ENCODE measurements around the gene INO80E. TPM values are rescaled to one million over a fixed set of nuclear protein-coding genes. Genes with fewer than 3 reads are reported as not detected.

INO80E gene
- total RNA-seq, 1 experiment from 2014 or later, result 97.4 TPM

Other genes starting within 250 kb of the INO80E start
- gene ZG16, start 218.0 kb upstream of the INO80E start, total RNA-seq (2014; rRNA removed; shearing (Covaris generic); ENCODE audit: low replicate concordance), result not detected in 2 replicates
- gene KIF22, start 205.5 kb upstream of the INO80E start, total RNA-seq (2014; rRNA removed; shearing (Covaris generic); ENCODE audit: low replicate concordance), result 74.9 and 134 TPM in 2 replicates
- 331 and 420 TPM in 2 replicates for gene MAZ, start 189.7 kb upstream of the INO80E start, total RNA-seq (2014; rRNA removed; shearing (Covaris generic); ENCODE audit: low replicate concordance)
- not detected in 2 replicates for gene PRRT2, start 184.0 kb upstream of the INO80E start, total RNA-seq (2014; rRNA removed; shearing (Covaris generic); ENCODE audit: low replicate concordance)
- gene PAGR1, start 180.1 kb upstream of the INO80E start, total RNA-seq (2014; rRNA removed; shearing (Covaris generic); ENCODE audit: low replicate concordance), result 90.0 and 113 TPM in 2 replicates
- 77.1 and 147 TPM in 2 replicates for gene MVP, start 175.8 kb upstream of the INO80E start, total RNA-seq (2014; rRNA removed; shearing (Covaris generic); ENCODE audit: low replicate concordance)
- 64.9 and 78.6 TPM in 2 replicates for gene CDIPT, start 133.0 kb upstream of the INO80E start, total RNA-seq (2014; rRNA removed; shearing (Covaris generic); ENCODE audit: low replicate concordance)
- gene SEZ6L2, start 96.7 kb upstream of the INO80E start, total RNA-seq (2014; rRNA removed; shearing (Covaris generic); ENCODE audit: low replicate concordance), result 18.0 and 28.5 TPM in 2 replicates
- 48.3 and 73.0 TPM in 2 replicates for gene ASPHD1, start 95.8 kb upstream of the INO80E start, total RNA-seq (2014; rRNA removed; shearing (Covaris generic); ENCODE audit: low replicate concordance)
- 5.1 and 7.6 TPM in 2 replicates for gene KCTD13, start 70.0 kb upstream of the INO80E start, total RNA-seq (2014; rRNA removed; shearing (Covaris generic); ENCODE audit: low replicate concordance)
- 96.9 and 121 TPM in 2 replicates for gene TMEM219, start 34.2 kb upstream of the INO80E start, total RNA-seq (2014; rRNA removed; shearing (Covaris generic); ENCODE audit: low replicate concordance)
- gene TAOK2, start 22.4 kb upstream of the INO80E start, total RNA-seq (2014; rRNA removed; shearing (Covaris generic); ENCODE audit: low replicate concordance), result 41.3 and 59.4 TPM in 2 replicates
- 6.5 and 25.9 TPM in 2 replicates for gene HIRIP3, start 624 bp upstream of the INO80E start, total RNA-seq (2014; rRNA removed; shearing (Covaris generic); ENCODE audit: low replicate concordance)
- gene DOC2A, start 14.8 kb downstream of the INO80E start, total RNA-seq (2014; rRNA removed; shearing (Covaris generic); ENCODE audit: low replicate concordance), result not detected in 2 replicates
- not detected in 2 replicates for gene C16orf92, start 27.0 kb downstream of the INO80E start, total RNA-seq (2014; rRNA removed; shearing (Covaris generic); ENCODE audit: low replicate concordance)
- 0.20 TPM in 1 of 2 replicates, not detected in the other for gene TLCD3B, start 35.0 kb downstream of the INO80E start, total RNA-seq (2014; rRNA removed; shearing (Covaris generic); ENCODE audit: low replicate concordance)
- gene ALDOA, start 69.5 kb downstream of the INO80E start, total RNA-seq (2014; rRNA removed; shearing (Covaris generic); ENCODE audit: low replicate concordance), result 911 and 1,101 TPM in 2 replicates
- gene PPP4C, start 79.8 kb downstream of the INO80E start, total RNA-seq (2014; rRNA removed; shearing (Covaris generic); ENCODE audit: low replicate concordance), result 127 and 193 TPM in 2 replicates
- gene TBX6, start 95.7 kb downstream of the INO80E start, total RNA-seq (2014; rRNA removed; shearing (Covaris generic); ENCODE audit: low replicate concordance), result 0.30 TPM in 1 of 2 replicates, not detected in the other
- gene YPEL3, start 100.0 kb downstream of the INO80E start, total RNA-seq (2014; rRNA removed; shearing (Covaris generic); ENCODE audit: low replicate concordance), result 1.5 and 13.1 TPM in 2 replicates
- gene GDPD3, start 117.3 kb downstream of the INO80E start, total RNA-seq (2014; rRNA removed; shearing (Covaris generic); ENCODE audit: low replicate concordance), result 0.43 TPM in 1 of 2 replicates, not detected in the other
- 13.3 and 20.0 TPM in 2 replicates for gene MAPK3, start 127.0 kb downstream of the INO80E start, total RNA-seq (2014; rRNA removed; shearing (Covaris generic); ENCODE audit: low replicate concordance)
- 1.9 and 3.1 TPM in 2 replicates for gene CORO1A, start 187.4 kb downstream of the INO80E start, total RNA-seq (2014; rRNA removed; shearing (Covaris generic); ENCODE audit: low replicate concordance)
- gene BOLA2B, start 197.4 kb downstream of the INO80E start, total RNA-seq (2014; rRNA removed; shearing (Covaris generic); ENCODE audit: low replicate concordance), result 64.7 and 122 TPM in 2 replicates
- gene SLX1A, start 197.6 kb downstream of the INO80E start, total RNA-seq (2014; rRNA removed; shearing (Covaris generic); ENCODE audit: low replicate concordance), result 30.9 and 54.9 TPM in 2 replicates
- 4.8 and 18.5 TPM in 2 replicates for gene SULT1A3, start 203.0 kb downstream of the INO80E start, total RNA-seq (2014; rRNA removed; shearing (Covaris generic); ENCODE audit: low replicate concordance)